Measurements from ENCODE around the gene ENAM. TPM values are rescaled to one million over a fixed set of nuclear protein-coding genes. Genes with fewer than 3 reads are reported as not detected.

Gene ENAM
- total RNA-seq, 6 experiments from 2014 or later = 0.02 to 0.14 (median 0.10) TPM; not detected in 1

DNA sequence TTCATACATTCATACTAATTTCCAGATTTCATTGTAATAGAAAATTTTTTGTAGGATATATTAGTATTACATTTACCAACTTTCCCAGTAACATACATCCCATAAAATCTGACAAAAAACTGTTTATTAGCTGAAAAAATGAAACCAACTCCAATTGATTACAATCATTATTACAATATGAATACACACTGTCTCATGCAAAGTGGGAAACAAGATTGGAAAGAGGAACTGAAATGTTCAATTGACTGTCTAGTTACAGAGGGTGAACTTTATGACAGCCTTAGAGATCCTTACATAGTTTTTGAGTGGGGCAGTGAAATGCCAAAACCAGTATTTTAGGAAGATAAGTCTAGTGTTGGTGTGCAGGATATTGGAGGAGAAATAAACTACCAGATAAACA lies 38.8 kb upstream of the ENAM start:
- Mint-ChIP-seq H3K36me3 (ENCODE audit: low read depth) (no peaks in the 10 kb centered on the region), H3K27me3 (ENCODE audit: insufficient read depth) (peaks cover 7% of the 10 kb centered on the region; the same call in 1 of the 2 replicates), H3K4me3 (no peak overlapping the region), H3K4me1 (ENCODE audit: low read depth) (no peaks in the 10 kb centered on the region), H3K9me3 (no peaks in the 10 kb centered on the region), H3K27ac (no peak overlapping the region)
- TF ChIP-seq, protein P1, sequence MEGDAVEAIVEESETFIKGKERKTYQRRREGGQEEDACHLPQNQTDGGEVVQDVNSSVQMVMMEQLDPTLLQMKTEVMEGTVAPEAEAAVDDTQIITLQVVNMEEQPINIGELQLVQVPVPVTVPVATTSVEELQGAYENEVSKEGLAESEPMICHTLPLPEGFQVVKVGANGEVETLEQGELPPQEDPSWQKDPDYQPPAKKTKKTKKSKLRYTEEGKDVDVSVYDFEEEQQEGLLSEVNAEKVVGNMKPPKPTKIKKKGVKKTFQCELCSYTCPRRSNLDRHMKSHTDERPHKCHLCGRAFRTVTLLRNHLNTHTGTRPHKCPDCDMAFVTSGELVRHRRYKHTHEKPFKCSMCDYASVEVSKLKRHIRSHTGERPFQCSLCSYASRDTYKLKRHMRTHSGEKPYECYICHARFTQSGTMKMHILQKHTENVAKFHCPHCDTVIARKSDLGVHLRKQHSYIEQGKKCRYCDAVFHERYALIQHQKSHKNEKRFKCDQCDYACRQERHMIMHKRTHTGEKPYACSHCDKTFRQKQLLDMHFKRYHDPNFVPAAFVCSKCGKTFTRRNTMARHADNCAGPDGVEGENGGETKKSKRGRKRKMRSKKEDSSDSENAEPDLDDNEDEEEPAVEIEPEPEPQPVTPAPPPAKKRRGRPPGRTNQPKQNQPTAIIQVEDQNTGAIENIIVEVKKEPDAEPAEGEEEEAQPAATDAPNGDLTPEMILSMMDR (IDR thresholded peaks at IDR 0.05) = no peak
- DNase-seq = no peak

DNA sequence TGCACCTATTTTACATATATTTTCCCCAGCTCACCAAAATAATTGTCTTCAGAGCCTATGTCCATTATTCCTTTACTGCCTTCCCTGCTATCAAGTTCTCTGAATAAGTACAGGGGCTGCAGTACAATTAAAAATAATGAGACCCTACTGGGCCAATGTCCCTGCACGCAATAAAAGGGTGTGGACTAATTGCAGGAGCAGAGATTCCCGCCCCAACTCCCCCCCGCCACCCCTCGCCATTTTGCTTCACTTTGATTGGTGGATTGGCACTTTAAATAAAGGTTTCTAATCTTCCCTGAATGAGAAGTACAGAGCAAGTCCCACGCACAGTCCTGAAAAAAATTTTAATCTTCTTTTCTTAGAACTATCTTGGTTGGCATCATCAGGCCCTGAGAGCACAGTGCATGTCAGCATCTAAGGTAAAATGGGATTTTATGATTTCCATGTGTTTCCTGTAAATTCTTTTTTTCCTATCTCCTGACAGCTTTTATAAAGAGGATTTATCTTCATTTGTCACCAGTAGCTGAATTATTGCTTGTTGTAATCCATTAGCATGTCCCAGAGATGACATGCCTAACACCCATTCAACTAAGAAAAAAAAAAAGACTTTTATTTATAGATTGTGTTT lies 36.5 kb upstream of the ENAM start, which contains the start of gene AMBN:
Gene AMBN (plus strand): TSS at position 302 of the 628 bp plus-strand sequence. CDS start 103 bp downstream, at position 405.
- no peaks in the 10 kb centered on the region for H3K4me1 Mint-ChIP-seq (ENCODE audit: low read depth)
- TF ChIP-seq, protein P1 (IDR thresholded peaks at IDR 0.05) = no peak
- no peak for DNase-seq

DNA sequence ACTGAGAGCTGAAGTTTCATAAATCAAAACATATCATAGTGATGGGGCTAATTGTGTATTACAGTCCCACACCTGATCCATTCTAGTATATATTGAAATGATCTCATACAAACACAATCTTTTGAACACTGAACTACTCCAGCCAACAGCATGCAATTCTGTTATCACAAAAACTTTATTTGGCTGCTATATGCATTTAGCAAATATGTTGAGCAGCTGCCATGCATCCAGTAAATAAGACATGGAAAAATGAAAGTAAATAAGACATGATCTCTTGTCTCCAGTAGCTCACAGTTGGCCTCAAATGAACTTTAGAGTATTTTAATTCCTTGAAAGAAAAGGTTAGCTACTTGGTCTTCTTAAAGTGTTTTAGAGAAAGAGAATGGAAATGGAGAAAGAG lies 34.3 kb upstream of the ENAM start:
- Mint-ChIP-seq H3K27ac (no peak overlapping the region), H3K36me3 (ENCODE audit: low read depth) (no peaks in the 10 kb centered on the region), H3K4me3 (no peak overlapping the region), H3K27me3 (ENCODE audit: insufficient read depth) (peaks cover 7% of the 10 kb centered on the region; the same call in 1 of the 2 replicates), H3K4me1 (ENCODE audit: low read depth) (no peaks in the 10 kb centered on the region), H3K9me3 (no peaks in the 10 kb centered on the region)
- TF ChIP-seq, protein P1 (IDR thresholded peaks at IDR 0.05) = no peak
- no peak for DNase-seq

More for the DNA sequence above, 36.5 kb upstream of the ENAM start, which contains the start of gene AMBN:
- no peaks in the 10 kb centered on the region for H3K36me3 Mint-ChIP-seq (ENCODE audit: low read depth)
- H3K27ac Mint-ChIP-seq = no peak within 1 kb of the TSS
- no peak within 1 kb of the TSS for H3K4me3 Mint-ChIP-seq
- peaks cover 7% of the 10 kb centered on the region; the same call in 1 of the 2 replicates for H3K27me3 Mint-ChIP-seq (ENCODE audit: insufficient read depth)
- no peaks in the 10 kb centered on the region for H3K9me3 Mint-ChIP-seq

DNA sequence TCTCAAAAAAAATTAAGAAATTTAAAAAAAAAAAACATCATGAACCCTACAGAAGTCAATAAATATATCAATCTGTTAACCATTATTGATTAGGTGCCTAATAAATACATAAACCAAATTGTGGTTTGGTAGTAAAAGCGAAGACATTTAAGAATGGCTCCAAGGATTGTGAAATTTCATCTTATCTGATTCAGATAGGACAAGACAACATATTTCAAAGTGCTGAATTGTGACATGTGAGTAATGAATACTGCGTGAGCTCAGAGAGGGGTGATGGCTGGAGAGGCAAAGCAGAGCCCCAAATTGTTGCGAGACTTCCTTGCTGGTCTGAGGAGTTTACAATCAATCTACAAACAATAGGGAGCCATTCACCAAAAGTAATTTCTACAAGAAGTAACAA lies 28.2 kb upstream of the ENAM start:
- TF ChIP-seq, protein P1 (IDR thresholded peaks at IDR 0.05) = no peak
- H3K9me3 Mint-ChIP-seq = no peaks in the 10 kb centered on the region
- no peak for DNase-seq
- H3K27ac Mint-ChIP-seq = no peak overlapping the region
- peaks cover 13% of the 10 kb centered on the region for H3K4me1 Mint-ChIP-seq (ENCODE audit: low read depth)
- peaks cover 4% of the 10 kb centered on the region for H3K27me3 Mint-ChIP-seq (ENCODE audit: insufficient read depth)
- H3K36me3 Mint-ChIP-seq (ENCODE audit: low read depth) = no peaks in the 10 kb centered on the region
- no peak overlapping the region for H3K4me3 Mint-ChIP-seq

DNA sequence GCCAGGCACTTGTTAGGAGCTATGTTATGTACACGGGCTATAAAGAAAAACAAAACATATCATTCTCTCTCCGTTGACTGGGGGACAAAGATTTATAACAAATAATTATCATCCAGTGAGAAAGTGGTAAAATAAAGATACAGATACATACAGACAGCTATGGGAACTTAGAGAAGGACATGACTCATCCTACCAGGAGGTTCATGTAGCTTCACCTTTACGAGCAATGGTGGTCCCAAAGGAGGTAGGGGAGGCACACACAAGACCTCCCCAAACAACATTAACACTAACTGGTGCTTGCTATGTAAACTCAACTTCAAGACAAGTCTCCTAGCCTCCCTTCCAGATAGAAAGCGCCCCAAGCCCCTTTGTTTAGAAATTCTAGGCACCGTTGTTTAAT lies 27.6 kb upstream of the ENAM start:
- TF ChIP-seq, protein P1 (IDR thresholded peaks at IDR 0.05) = no peak
- H3K27me3 Mint-ChIP-seq (ENCODE audit: insufficient read depth) = peaks cover 4% of the 10 kb centered on the region
- no peaks in the 10 kb centered on the region for H3K36me3 Mint-ChIP-seq (ENCODE audit: low read depth)
- H3K4me1 Mint-ChIP-seq (ENCODE audit: low read depth) = peaks cover 13% of the 10 kb centered on the region
- DNase-seq = no peak
- no peak overlapping the region for H3K4me3 Mint-ChIP-seq
- H3K9me3 Mint-ChIP-seq = no peaks in the 10 kb centered on the region
- no peak overlapping the region for H3K27ac Mint-ChIP-seq
